Mononuclear cell (primary cell): ENCODE results near the gene FARP2. TPM values are rescaled to one million over a fixed set of nuclear protein-coding genes. Genes with fewer than 3 reads are reported as not detected.

Experiments used
- H3K27me3 ChIP-seq: 2 replicates; pipeline ENCODE4 v1.6.0; 2011; ENCODE audit warnings: low read length, control low read depth; ENCODE audit not compliant: insufficient read depth
- H3K4me1 ChIP-seq: 2 replicates; pipeline ENCODE4 v1.5.1; 2011; ENCODE audit warnings: mild to moderate bottlenecking, low read length, control low read depth; ENCODE audit not compliant: insufficient read depth
- H3K4me3 ChIP-seq: 2 replicates; pipeline ENCODE4 v1.5.1; 2011; ENCODE audit warnings: mild to moderate bottlenecking, low read length, moderate library complexity
- H3K9me3 ChIP-seq: 2 replicates; pipeline ENCODE4 v1.5.1; 2011; ENCODE audit warnings: low read depth, mild to moderate bottlenecking, control low read depth, low read length
- total RNA-seq: library from RNA; depleted of rRNA; stranded (reverse); fragments of >200 nt; gene quantifications from one replicate; pipeline ENCODE4 v1.2.3, GENCODE V29; 2012

The FARP2 gene
- total RNA-seq, 1 donor: 27.6 TPM

GRCh38 chr2:241489733-241490680 lies 133.9 kb downstream of the FARP2 start:
- no peaks in the 10 kb centered on the region for H3K27me3 ChIP-seq
- no peaks in the 10 kb centered on the region for H3K9me3 ChIP-seq
- no peaks in the 10 kb centered on the region for H3K4me1 ChIP-seq
- H3K4me3 ChIP-seq: no peak overlapping the region

DNA sequence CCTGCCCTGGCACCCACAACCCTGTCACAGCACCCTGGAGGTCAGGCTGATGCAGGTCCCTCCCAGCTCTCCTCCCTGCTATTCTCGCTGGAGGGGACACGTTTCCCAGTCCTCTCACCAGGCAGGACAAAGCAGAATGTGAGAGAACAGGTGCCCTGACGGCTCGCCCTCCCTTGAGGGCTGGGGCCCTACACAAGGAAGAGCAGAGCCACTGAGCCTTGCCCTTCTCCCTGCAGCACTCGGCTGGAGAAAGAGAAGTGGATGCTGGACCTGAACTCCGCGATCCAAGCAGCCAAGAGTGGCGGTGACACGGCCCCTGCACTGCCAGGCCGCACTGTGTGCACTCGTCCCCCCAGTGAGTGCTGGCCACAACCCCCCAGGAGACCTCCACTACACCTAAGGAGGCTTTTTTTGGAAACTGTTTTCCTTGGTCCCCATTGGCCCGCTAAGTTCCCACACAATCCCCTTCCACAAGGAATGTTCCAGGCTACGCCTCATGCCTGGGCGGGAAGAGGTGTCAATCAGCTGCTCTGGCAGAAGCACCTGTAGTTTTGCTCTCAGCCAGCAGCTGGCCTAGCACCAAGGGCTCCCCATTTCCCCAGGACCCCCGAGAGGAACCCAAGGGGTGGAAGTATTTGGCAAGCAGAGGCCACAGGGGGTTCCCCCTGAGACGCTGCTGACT lies 134.9 kb downstream of the FARP2 start:
- H3K4me1 ChIP-seq: no peaks in the 10 kb centered on the region
- H3K4me3 ChIP-seq: no peak overlapping the region
- no peaks in the 10 kb centered on the region for H3K27me3 ChIP-seq
- H3K9me3 ChIP-seq: no peaks in the 10 kb centered on the region

DNA sequence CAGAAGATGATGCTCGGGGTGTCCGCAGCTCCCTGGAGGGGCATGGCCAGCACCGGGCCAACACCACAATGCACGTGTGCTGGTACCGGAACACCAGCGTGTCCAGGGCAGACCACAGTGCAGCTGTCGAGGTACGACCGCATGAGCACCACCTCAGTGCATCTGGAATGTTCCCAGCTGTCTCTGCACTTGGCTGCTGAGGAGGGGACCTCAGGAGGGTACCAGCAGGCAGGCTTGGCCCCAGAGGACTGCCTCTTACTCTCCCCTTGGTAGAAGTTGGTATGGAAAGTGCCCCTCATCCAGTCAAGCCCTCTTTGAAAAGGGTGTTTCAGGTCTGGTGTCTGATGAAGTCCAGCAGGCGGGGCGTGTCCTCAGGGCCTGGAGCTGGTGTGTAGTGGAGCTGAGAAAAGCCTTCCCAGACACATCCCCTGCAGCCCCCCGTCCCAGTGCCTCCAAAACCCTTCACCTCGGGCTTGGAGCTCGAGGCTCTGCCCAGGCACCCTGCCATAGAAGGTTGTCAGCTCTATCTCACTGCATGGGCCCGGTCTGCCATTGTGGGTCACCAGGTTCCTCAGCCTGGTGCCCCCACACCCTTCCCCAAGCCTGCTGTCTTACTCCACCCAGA lies 135.6 kb downstream of the FARP2 start:
- Histone ChIP-seq H3K27me3 (no peaks in the 10 kb centered on the region), H3K4me3 (no peak overlapping the region), H3K4me1 (no peaks in the 10 kb centered on the region), H3K9me3 (no peaks in the 10 kb centered on the region)

GRCh38 chr2:241492174-241492565 lies 136.1 kb downstream of the FARP2 start:
- H3K4me3 ChIP-seq: no peak overlapping the region
- no peaks in the 10 kb centered on the region for H3K9me3 ChIP-seq
- no peaks in the 10 kb centered on the region for H3K4me1 ChIP-seq
- H3K27me3 ChIP-seq: no peaks in the 10 kb centered on the region

DNA sequence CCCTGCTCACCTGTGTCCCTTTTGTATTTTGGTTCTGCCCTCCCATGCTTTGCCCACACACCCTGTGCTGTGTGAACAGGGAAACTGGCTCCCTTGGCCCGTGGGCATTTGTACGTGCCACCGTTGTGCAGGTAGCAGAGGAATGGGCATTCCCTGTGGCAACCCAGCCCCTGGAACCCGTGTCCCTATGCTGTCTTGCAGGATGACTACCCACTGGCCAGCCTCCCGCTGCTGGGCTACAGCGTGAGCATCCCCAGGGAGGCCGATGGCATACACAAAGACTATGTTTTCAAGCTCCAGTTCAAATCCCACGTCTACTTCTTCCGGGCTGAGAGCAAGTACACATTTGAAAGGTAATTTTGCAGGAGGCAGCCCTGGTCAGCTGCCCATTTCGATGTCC lies 137.0 kb downstream of the FARP2 start:
- Histone ChIP-seq H3K4me3 (no peak overlapping the region), H3K27me3 (no peaks in the 10 kb centered on the region), H3K4me1 (no peaks in the 10 kb centered on the region), H3K9me3 (no peaks in the 10 kb centered on the region)

DNA sequence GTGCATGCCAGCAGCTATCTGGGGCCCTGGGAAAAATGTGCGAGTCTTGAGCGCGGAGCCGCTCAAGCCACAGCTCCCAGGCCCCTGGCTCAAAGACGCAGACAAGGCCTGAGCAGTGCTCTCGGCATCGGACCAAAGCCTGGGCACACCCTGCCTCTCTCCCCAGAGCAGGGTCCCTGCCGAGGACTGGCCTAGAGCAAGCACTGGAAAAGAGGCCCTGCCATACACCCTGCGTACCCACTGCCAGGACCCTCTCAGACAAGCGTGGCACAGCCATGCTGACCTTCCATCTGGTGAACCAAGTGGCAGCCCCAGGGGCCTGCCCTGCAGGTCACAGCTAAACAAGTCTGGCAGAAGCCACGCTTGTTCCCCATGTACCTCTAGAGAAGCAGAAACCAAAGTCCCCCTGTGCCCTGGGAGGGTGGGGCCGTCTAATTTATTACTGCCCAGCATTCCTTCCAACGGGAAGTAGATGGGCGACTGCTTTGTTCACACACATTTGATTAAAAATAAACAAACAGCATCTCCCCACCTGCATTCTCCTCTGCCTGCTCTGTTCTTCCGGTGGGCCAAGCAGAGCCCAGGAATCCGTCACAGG lies 138.3 kb downstream of the FARP2 start:
- Histone ChIP-seq H3K4me3 (no peak overlapping the region), H3K27me3 (no peaks in the 10 kb centered on the region), H3K9me3 (no peaks in the 10 kb centered on the region), H3K4me1 (no peaks in the 10 kb centered on the region)

GRCh38 chr2:241495172-241496002 lies 139.3 kb downstream of the FARP2 start:
- H3K4me3 ChIP-seq: no peak overlapping the region
- no peaks in the 10 kb centered on the region for H3K9me3 ChIP-seq
- no peaks in the 10 kb centered on the region for H3K4me1 ChIP-seq
- no peaks in the 10 kb centered on the region for H3K27me3 ChIP-seq

DNA sequence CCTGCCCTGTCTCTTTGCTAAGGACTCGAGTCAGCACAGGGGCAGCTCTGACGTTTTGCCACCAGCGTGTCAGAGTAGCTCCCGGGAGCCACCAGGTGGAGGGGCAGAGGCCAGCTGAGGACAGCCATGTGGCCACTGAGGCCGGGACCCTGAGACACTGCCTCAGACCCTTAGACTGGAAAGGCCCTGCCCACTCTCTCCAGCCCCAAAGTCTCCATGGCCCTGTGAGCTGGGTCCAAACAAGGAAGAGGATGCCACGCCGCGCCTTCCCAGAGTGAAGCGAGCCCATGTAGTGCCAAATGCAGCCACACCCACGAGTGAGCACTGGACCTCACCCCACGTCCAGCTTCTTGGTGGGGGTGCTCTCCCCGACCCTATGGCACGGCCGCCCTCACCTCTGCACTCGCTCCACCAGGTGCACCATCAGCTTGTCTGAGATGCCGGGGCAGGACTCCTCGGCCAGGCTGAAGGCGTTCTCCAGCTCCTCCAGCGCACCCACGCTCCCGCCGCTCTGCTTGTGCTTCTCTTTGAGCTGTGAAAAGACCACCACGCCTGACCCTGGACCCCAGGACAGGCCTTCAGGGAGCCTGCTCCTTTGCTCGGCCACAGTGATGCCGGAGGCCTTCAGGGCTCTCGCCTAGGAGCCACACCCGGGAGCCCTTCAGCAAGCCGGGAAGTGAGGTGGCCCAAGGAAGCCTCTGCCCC lies 140.1 kb downstream of the FARP2 start:
- Histone ChIP-seq H3K4me1 (no peaks in the 10 kb centered on the region), H3K9me3 (no peaks in the 10 kb centered on the region), H3K27me3 (no peaks in the 10 kb centered on the region), H3K4me3 (no peak overlapping the region)

DNA sequence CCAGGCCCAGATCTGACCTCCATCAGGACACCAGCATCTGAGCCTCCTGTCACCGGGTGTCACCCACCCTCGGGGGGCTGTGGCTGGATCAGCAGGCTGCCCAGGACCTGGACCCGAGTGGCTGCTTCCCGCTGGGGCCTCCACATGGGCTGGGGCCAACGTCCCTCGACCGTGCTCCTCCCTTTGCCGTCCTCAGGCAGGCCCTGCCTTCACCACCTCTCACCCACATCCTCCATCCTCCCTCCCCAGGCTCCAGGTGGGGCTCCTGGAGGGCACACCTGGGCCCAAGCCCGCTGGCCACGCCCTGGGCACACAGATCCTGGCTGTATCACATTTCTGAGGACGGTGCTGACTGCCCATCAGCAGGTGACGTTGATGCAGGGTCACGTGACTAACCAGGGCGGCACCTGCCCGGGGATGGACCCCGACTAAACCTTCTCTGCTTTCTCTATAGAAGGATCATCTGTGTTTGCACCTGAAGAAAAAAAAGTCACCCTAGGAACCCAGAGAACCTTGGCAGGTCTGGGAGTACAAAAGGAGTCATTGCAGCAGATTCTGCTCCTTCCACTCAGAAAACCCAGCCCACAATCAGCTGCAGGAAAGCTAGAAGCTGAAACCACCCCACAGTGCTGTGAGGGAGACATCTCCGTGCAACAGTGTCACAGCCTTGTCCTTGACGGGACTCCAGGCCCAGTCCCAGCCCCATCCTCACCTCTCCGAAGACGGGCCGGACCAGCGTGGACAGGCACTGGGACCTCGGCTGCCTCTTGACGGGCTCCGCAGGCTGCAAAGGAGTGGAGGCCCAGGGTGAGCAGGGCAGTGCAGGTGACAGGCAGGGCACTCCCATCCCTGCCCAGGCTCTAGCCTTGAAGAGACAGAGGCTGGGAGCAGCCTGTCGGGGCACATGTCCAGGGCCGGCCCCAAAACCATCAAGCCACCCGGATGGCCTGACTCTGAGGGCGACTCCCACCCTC lies 141.1 kb downstream of the FARP2 start:
- no peaks in the 10 kb centered on the region for H3K4me1 ChIP-seq
- H3K9me3 ChIP-seq: no peaks in the 10 kb centered on the region
- H3K4me3 ChIP-seq: no peak overlapping the region
- no peaks in the 10 kb centered on the region for H3K27me3 ChIP-seq

- H3K4me1 ChIP-seq: no peaks in the 10 kb centered on the region
- no peak overlapping the region for H3K4me3 ChIP-seq
- H3K9me3 ChIP-seq: no peaks in the 10 kb centered on the region
- no peaks in the 10 kb centered on the region for H3K27me3 ChIP-seq
These were observed 142.3 kb downstream of the FARP2 start for GRCh38 chr2:241498115-241499070.

DNA sequence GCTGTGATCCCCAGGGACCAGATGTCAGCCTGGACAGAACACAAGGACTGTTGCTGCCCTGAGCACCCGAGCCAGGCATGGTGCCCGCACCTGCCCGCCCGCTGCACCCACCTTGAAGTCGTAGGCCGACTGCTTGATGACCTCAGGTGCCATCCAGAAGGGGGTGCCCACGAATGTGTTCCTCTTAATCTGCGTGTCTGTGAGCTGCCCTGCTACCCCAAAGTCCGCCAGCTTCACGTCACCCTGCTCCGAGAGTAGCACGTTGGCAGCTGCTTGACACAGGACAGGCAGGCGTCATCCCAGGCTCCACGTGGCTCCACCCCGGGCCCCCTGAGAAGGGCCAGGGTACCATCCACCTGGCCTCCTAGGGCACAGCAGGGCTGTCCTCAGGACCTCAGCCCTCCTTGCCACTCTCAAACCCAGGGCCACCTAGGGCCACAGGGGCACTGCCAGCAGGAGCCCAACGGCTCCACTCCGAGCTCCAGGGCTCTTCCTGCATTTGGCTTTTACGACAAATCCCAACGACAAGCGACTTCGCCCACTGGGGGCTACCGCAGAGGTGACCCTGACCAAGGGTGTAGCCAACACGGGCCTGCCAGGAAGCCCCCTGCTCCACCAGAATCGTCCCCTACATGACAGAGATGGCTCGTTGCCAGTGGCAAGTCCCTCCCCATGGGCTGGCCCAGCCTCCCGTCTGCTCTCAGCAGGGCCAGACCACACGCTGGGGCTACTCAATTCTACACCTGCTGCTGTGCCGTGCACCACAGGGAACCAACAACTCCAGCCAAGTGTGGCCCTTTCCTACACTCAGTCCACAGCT lies 143.3 kb downstream of the FARP2 start:
- no peaks in the 10 kb centered on the region for H3K9me3 ChIP-seq
- no peaks in the 10 kb centered on the region for H3K27me3 ChIP-seq
- H3K4me1 ChIP-seq: no peaks in the 10 kb centered on the region
- H3K4me3 ChIP-seq: no peak overlapping the region
